H1 (cell line): ENCODE data around the gene ZNF577. TPM values are rescaled to one million over a fixed set of nuclear protein-coding genes. Genes with fewer than 3 reads are reported as not detected.

Experiments
- CTCF ChIA-PET: fragments of 300-600 bp; sonication (Branson Sonifier 250); formaldehyde crosslinking; loops from one replicate; lab custom pipeline; 2021; ENCODE audit not compliant: partially characterized antibody; lab: Charles Lee
- POLR2A ChIA-PET: fragments of 300-600 bp; sonication (Branson Sonifier 250); formaldehyde crosslinking; loops from one replicate; lab custom pipeline; 2021; ENCODE audit warnings: inconsistent platforms; ENCODE audit not compliant: partially characterized antibody; lab: Charles Lee
- DNase-seq, 2 experiments: peaks; one replicate each; pipeline versions ENCODE4 v3.0.0 to v3.0.0-alpha.2; 2010 to 2022; ENCODE audit warnings: low spot score in 2 of 2, low read depth in 1 of 2, mixed read lengths in 1 of 2
- FAIRE-seq: peaks from 2 replicates; lab custom pipeline; 2011; peaks lifted over from hg19 to GRCh38; lab: Jason Lieb, UNC
- H2AFZ ChIP-seq: 2 replicates; pipeline ENCODE4 v1.8.1; 2012; ENCODE audit warnings: low read length, inconsistent platforms
- H2AK5ac ChIP-seq: 2 replicates; pipeline ENCODE4 v1.6.1; 2013; ENCODE audit warnings: low read depth, low read length
- H2BK120ac ChIP-seq: replicated peaks from 2 replicates; pipeline ENCODE3; 2013; ENCODE audit warnings: low read depth, low read length, inconsistent platforms
- H2BK12ac ChIP-seq: 2 replicates; pipeline ENCODE4 v1.6.1; 2013; ENCODE audit warnings: low read depth, low read length
- H2BK15ac ChIP-seq: 2 replicates; pipeline ENCODE4 v1.6.1; 2013; ENCODE audit warnings: low read length
- H2BK20ac ChIP-seq: 2 replicates; pipeline ENCODE4 v1.6.1; 2013; ENCODE audit warnings: low read length
- H2BK5ac ChIP-seq: 2 replicates; pipeline ENCODE4 v1.6.1; 2013; ENCODE audit warnings: low read depth, low read length
- H3K14ac ChIP-seq: 2 replicates; pipeline ENCODE4 v1.6.1; 2013; ENCODE audit warnings: inconsistent platforms; ENCODE audit not compliant: insufficient read length
- H3K18ac ChIP-seq: 2 replicates; pipeline ENCODE4 v1.6.1; 2013; ENCODE audit warnings: low read length; ENCODE audit errors: extremely low read depth
- H3K23ac ChIP-seq: 2 replicates; pipeline ENCODE4 v1.6.1; 2013; ENCODE audit warnings: inconsistent platforms; ENCODE audit not compliant: insufficient read length
- H3K23me2 ChIP-seq: 2 replicates; pipeline ENCODE4 v1.6.1; 2013; ENCODE audit warnings: low read depth, low read length
- H3K27ac ChIP-seq: 2 replicates; pipeline ENCODE4 v1.6.1; 2011; ENCODE audit warnings: low read depth, low read length, inconsistent platforms
- H3K27me3 ChIP-seq, 4 experiments: replicated peaks in 1 of 4; 1 replicate in 1 of 4; 2 replicates in 3 of 4; pipeline versions ENCODE4 v1.6.1 to v1.8.1; 2011 to 2013; ENCODE audit warnings: low read length in 3 of 4, mild to moderate bottlenecking in 3 of 4, inconsistent platforms in 2 of 4, mixed read lengths in 2 of 4, moderate library complexity in 1 of 4; ENCODE audit not compliant: control insufficient read depth in 3 of 4, insufficient read depth in 3 of 4; ENCODE audit errors: extremely low read depth in 1 of 4
- H3K36me3 ChIP-seq, 4 experiments: 2 replicates each; pipeline versions ENCODE4 v1.6.1 to v1.8.1; 2011 to 2013; ENCODE audit warnings: mild to moderate bottlenecking in 4 of 4, low read length in 3 of 4, moderate library complexity in 2 of 4, control low read depth in 1 of 4, inconsistent platforms in 1 of 4; ENCODE audit not compliant: insufficient read depth in 4 of 4, control insufficient read depth in 2 of 4
- H3K4ac ChIP-seq: replicated peaks from 2 replicates; pipeline ENCODE3; 2013; ENCODE audit warnings: low read length, low read depth, mixed read lengths, inconsistent platforms; ENCODE audit not compliant: insufficient read length
- H3K4me1 ChIP-seq, 4 experiments: replicated peaks in 1 of 4; 1 replicate in 1 of 4; 2 replicates in 3 of 4; pipeline versions ENCODE4 v1.6.1 to v1.8.1; 2011 to 2013; ENCODE audit warnings: low read length in 3 of 4, inconsistent platforms in 2 of 4, mixed read lengths in 1 of 4; ENCODE audit not compliant: insufficient read depth in 4 of 4, control insufficient read depth in 3 of 4
- H3K4me2 ChIP-seq, 2 experiments: 2 replicates each; pipeline versions ENCODE4 v1.6.1 to v1.8.1; 2011 to 2013; ENCODE audit warnings: low read depth in 2 of 2, low read length in 2 of 2, control low read depth in 1 of 2, inconsistent platforms in 1 of 2, mild to moderate bottlenecking in 1 of 2; ENCODE audit not compliant: insufficient read depth in 1 of 2
- H3K4me3 ChIP-seq, 4 experiments: fragments of 200-600, 300-600 bp in 1 of 4; sonication (generic), shearing (Covaris generic), sonication (Bioruptor Twin) in 1 of 4; 2 replicates each; pipeline versions ENCODE4 v1.5.1 to v1.8.1; 2011 to 2016; ENCODE audit warnings: low read length in 4 of 4, low read depth in 3 of 4, control low read depth in 2 of 4, inconsistent platforms in 2 of 4, mild to moderate bottlenecking in 2 of 4, mixed read lengths in 1 of 4, moderate library complexity in 1 of 4; ENCODE audit not compliant: insufficient read depth in 2 of 4; ENCODE audit errors: extremely low read depth in 1 of 4
- H3K56ac ChIP-seq: replicated peaks from 2 replicates; pipeline ENCODE3; 2013; ENCODE audit warnings: low read depth, mild to moderate bottlenecking, mixed read lengths, low read length, inconsistent platforms; ENCODE audit not compliant: insufficient read length
- H3K79me1 ChIP-seq: 2 replicates; pipeline ENCODE4 v1.6.1; 2013; ENCODE audit warnings: low read depth, low read length, control low read depth
- H3K79me2 ChIP-seq, 2 experiments: 2 replicates each; pipeline versions ENCODE4 v1.6.1 to v1.8.1; 2012 to 2013; ENCODE audit warnings: low read length in 2 of 2, mild to moderate bottlenecking in 2 of 2, inconsistent platforms in 1 of 2; ENCODE audit not compliant: insufficient read depth in 2 of 2, control insufficient read depth in 1 of 2
- H3K9ac ChIP-seq, 4 experiments: replicated peaks in 1 of 4; 1 replicate in 1 of 4; 2 replicates in 3 of 4; pipeline versions ENCODE4 v1.6.1 to v1.8.1; 2011 to 2013; ENCODE audit warnings: low read depth in 3 of 4, low read length in 3 of 4, control low read depth in 2 of 4, mild to moderate bottlenecking in 2 of 4, moderate library complexity in 2 of 4, inconsistent platforms in 1 of 4; ENCODE audit errors: extremely low read depth in 1 of 4
- H3K9me3 ChIP-seq, 2 experiments: 2 replicates each; pipeline versions ENCODE4 v1.6.1 to v1.8.1; 2012 to 2013; ENCODE audit warnings: mild to moderate bottlenecking in 2 of 2, moderate library complexity in 2 of 2, control low read depth in 1 of 2, inconsistent platforms in 1 of 2, low read depth in 1 of 2, low read length in 1 of 2, mixed read lengths in 1 of 2; ENCODE audit not compliant: insufficient read depth in 2 of 2
- H4K20me1 ChIP-seq, 2 experiments: replicated peaks in 1 of 2; 2 replicates each; pipeline versions ENCODE3 to v1.8.1; 2011 to 2013; ENCODE audit warnings: inconsistent platforms in 2 of 2, low read length in 2 of 2, mild to moderate bottlenecking in 1 of 2; ENCODE audit not compliant: insufficient read depth in 2 of 2, control insufficient read depth in 1 of 2
- H4K5ac ChIP-seq: 2 replicates; pipeline ENCODE4 v1.6.1; 2013; ENCODE audit warnings: low read length, low read depth, mixed read lengths, inconsistent platforms; ENCODE audit not compliant: insufficient read length
- H4K8ac ChIP-seq: 2 replicates; pipeline ENCODE4 v1.8.0; 2013; ENCODE audit warnings: mild to moderate bottlenecking, moderate library complexity, low read length, inconsistent platforms; ENCODE audit not compliant: insufficient read depth; ENCODE audit errors: extremely low read depth
- H4K91ac ChIP-seq: replicated peaks from 2 replicates; pipeline ENCODE3; 2013; ENCODE audit warnings: low read length, mixed read lengths, inconsistent platforms; ENCODE audit not compliant: insufficient read length
- BRCA1 ChIP-seq: IDR thresholded peaks from 2 replicates; pipeline ENCODE4 v1.6.1; 2012; ENCODE audit warnings: low read depth, low read length, improper control_type of control experiment
- CTBP2 ChIP-seq: IDR thresholded peaks from 2 replicates; pipeline ENCODE4 v1.7.0; 2011; ENCODE audit warnings: borderline replicate concordance, mild to moderate bottlenecking, moderate library complexity, mixed read lengths, low read length; ENCODE audit not compliant: insufficient read depth, insufficient read length
- CTCF ChIP-seq, 3 experiments: IDR thresholded peaks; 1 replicate in 2 of 3; 2 replicates in 1 of 3; pipeline versions ENCODE4 v1.5.1 to v1.6.1; 2011; ENCODE audit warnings: low read length in 3 of 3, mild to moderate bottlenecking in 3 of 3, inconsistent platforms in 2 of 3, low read depth in 1 of 3, moderate library complexity in 1 of 3; ENCODE audit not compliant: insufficient read depth in 1 of 3; ENCODE audit errors: control extremely low read depth in 1 of 3
- POLR2A ChIP-seq, 2 experiments: IDR thresholded peaks; 1 replicate in 1 of 2; 2 replicates in 1 of 2; pipeline ENCODE4 v1.6.1; 2011; ENCODE audit warnings: low read depth in 2 of 2, low read length in 2 of 2, mild to moderate bottlenecking in 2 of 2; ENCODE audit errors: control extremely low read depth in 1 of 2
- POU5F1 ChIP-seq: IDR thresholded peaks from 2 replicates; pipeline ENCODE4 v1.6.1; 2011; ENCODE audit warnings: low read depth, mild to moderate bottlenecking, low read length, moderate library complexity
- RAD21 ChIP-seq, 2 experiments: IDR thresholded peaks in 1 of 2; conservative IDR thresholded peaks in 1 of 2; 2 replicates each; pipeline ENCODE4 v1.6.1; 2011; ENCODE audit warnings: low read depth in 2 of 2, low read length in 2 of 2, improper control_type of control experiment in 1 of 2, inconsistent platforms in 1 of 2, mild to moderate bottlenecking in 1 of 2, moderate library complexity in 1 of 2
- SAP30 ChIP-seq: fragments of 300-600 bp; sonication (generic); IDR thresholded peaks from 2 replicates; pipeline ENCODE4 v1.7.1; 2012; ENCODE audit warnings: low read length, moderate library complexity, mild to moderate bottlenecking, inconsistent platforms; ENCODE audit not compliant: insufficient read depth, insufficient replicate concordance
- SP4 ChIP-seq: IDR thresholded peaks from 2 replicates; pipeline ENCODE4 v1.6.1; 2012; ENCODE audit warnings: low read length, inconsistent platforms
- TCF12 ChIP-seq: IDR thresholded peaks from 2 replicates; pipeline ENCODE4 v1.6.1; 2011; ENCODE audit warnings: low read depth, mild to moderate bottlenecking, low read length
- ZNF274 ChIP-seq: IDR thresholded peaks from 2 replicates; pipeline ENCODE4 v1.7.0; 2012; ENCODE audit warnings: low read length, borderline replicate concordance; ENCODE audit errors: extremely low read depth
- WGBS, 2 experiments: shearing (Covaris generic) in 1 of 2; methylation state at CpG; one replicate each; pipeline versions ENCODE4 v1.1.6 to v1.1.7; 2013 to 2015; ENCODE audit warnings: low lambda C conversion rate in 2 of 2, mixed read lengths in 2 of 2, inconsistent platforms in 1 of 2, low coverage in 1 of 2, missing lambda C conversion rate in 1 of 2; ENCODE audit not compliant: insufficient replicate concordance in 2 of 2, insufficient coverage in 1 of 2, insufficient read length in 1 of 2; ENCODE audit errors: extremely low coverage in 1 of 2, missing lambda C conversion rate in 1 of 2; 5-methylcytosine and 5-hydroxymethylcytosine counted together
- polyA plus RNA-seq, 7 experiments: library from polyadenylated mRNA; depleted of rRNA in 3 of 7; stranded (reverse) in 5 of 7; unstranded in 2 of 7; fragments of >200 nt in 5 of 7; fragments of 200-250 nt in 2 of 7; gene quantifications; 1 replicate in 5 of 7; 2 replicates in 1 of 7; 4 replicates in 1 of 7; pipeline versions ENCODE4 v1.2.1 to v1.2.3, GENCODE V29; 2011 to 2013; ENCODE audit warnings: missing spikeins in 2 of 7, mixed read lengths in 2 of 7
- total RNA-seq: library from RNA; stranded (reverse); fragmentation: NEBNext Ultra II Directional; extraction: Animal tissue kit (Norgen Biotek cat#: 25700); gene quantifications from 2 replicates; pipeline ENCODE4 v1.2.1, GENCODE V29; 2021

Gene ZNF577
- total and polyA plus RNA-seq, 2 of the 8 experiments (the other 6 are each of a cell fraction or from before 2014, with no cell fraction given): 13.8 to 14.9 TPM

- peaks cover 57 to 82% of the 10 kb centered on the region in 2 experiments for H3K79me2 ChIP-seq
- POLR2A ChIA-PET: interaction anchor here (0.6 to 4.0 kb wide), 20 partner anchors 8 to 1561 kb away, joined by 3 to 26 read pairs (median 4); no protein-coding TSS in a partner anchor
Observed at GRCh38 chr19:51901860-51902259, 14.1 kb upstream of the ZNF577 start.

More at GRCh38 chr19:51901860-51902259, 14.1 kb upstream of the ZNF577 start:
- no peak overlapping the region for H2BK120ac ChIP-seq
- no peak overlapping the region for H2BK12ac ChIP-seq
- H3K4me2 ChIP-seq: peak overlapping the region; percentile 67 to 94; a peak in 2 of 4 replicates
- H2BK5ac ChIP-seq: no peak overlapping the region
- peaks cover 6% of the 10 kb centered on the region for H3K79me1 ChIP-seq
- no peak overlapping the region for H3K23ac ChIP-seq
- no peak overlapping the region for H2BK15ac ChIP-seq
- no peak overlapping the region for H2AK5ac ChIP-seq
- WGBS, 2 experiments: 86% methylated on average over 4 of the region's 4 CpGs; no CpG with 5 or more reads in 1 of the 2 experiments
- FAIRE-seq (no peak), DNase-seq (no peak)
- TF ChIP-seq SP4: no peak
- TF ChIP-seq BRCA1: no peak
- TF ChIP-seq RAD21 (IDR thresholded peaks at IDR 0.05 in 1 of 2, conservative IDR thresholded peaks at IDR 0.05 in 1 of 2; ENCODE audit: low read depth in 2 of 2, low read length in 2 of 2): peak; percentile 32 to 42; a peak in 3 of 4 replicates
- TF ChIP-seq CTBP2: no peak
- no peak for TF ChIP-seq POU5F1
- TF ChIP-seq POLR2A (IDR thresholded peaks at IDR 0.05; ENCODE audit: control extremely low read depth in 1 of 2, low read depth in 2 of 2, low read length in 2 of 2): no peak; a peak in 1 of 3 replicates
- peak in 1 of 3 experiments; percentile 11; a peak in 1 of 4 replicates for TF ChIP-seq CTCF (IDR thresholded peaks at IDR 0.05; ENCODE audit: control extremely low read depth in 1 of 3, insufficient read depth in 1 of 3, low read depth in 1 of 3, low read length in 3 of 3)
- no peak for TF ChIP-seq SAP30
- no peak for TF ChIP-seq ZNF274
- TF ChIP-seq TCF12: no peak
- peaks cover 36 to 64% (median 54%) of the 10 kb centered on the region in 4 experiments for H3K36me3 ChIP-seq
- H3K4ac ChIP-seq: no peak overlapping the region
- H4K8ac ChIP-seq: no peak overlapping the region
- no peaks in the 10 kb centered on the region for H3K23me2 ChIP-seq
- H3K4me3 ChIP-seq: peak overlapping the region in 2 of 4 experiments; percentile 93; a peak in 4 of 8 replicates
- no peak overlapping the region for H3K14ac ChIP-seq
- no peak overlapping the region for H4K91ac ChIP-seq
- H4K20me1 ChIP-seq: peaks cover 2% of the 10 kb centered on the region in 2 experiments
- no peak overlapping the region for H3K9ac ChIP-seq
- CTCF ChIA-PET: interaction anchor here (0.6 to 1.2 kb wide), 5 partner anchors 11 to 767 kb away, joined by 3 to 5 read pairs (median 3); no protein-coding TSS in a partner anchor
- no peaks in the 10 kb centered on the region for H3K27me3 ChIP-seq
- H2AFZ ChIP-seq: no peak overlapping the region
- peaks cover 51% of the 10 kb centered on the region in 2 experiments for H3K9me3 ChIP-seq
- no peak overlapping the region for H3K56ac ChIP-seq
- peaks cover 0 to 8% (median 5%) of the 10 kb centered on the region in 4 experiments; a peak in 5 of 7 replicates for H3K4me1 ChIP-seq
- no peak overlapping the region for H4K5ac ChIP-seq
- H2BK20ac ChIP-seq: no peak overlapping the region
- no peak overlapping the region for H3K18ac ChIP-seq
- no peak overlapping the region for H3K27ac ChIP-seq
